Measurements from ENCODE around the gene GPAT3. TPM values are rescaled to one million over a fixed set of nuclear protein-coding genes. Genes with fewer than 3 reads are reported as not detected.

Gene GPAT3
- total RNA-seq, 2 experiments from 2014 or later, result 4.2 to 7.2 TPM

GRCh38 chr4:83629945-83630721 lies 94.2 kb downstream of the GPAT3 start:
- no peak overlapping the region for H3K4me3 Mint-ChIP-seq
- peaks cover 4% of the 10 kb centered on the region for H3K27me3 Mint-ChIP-seq
- no peaks in the 10 kb centered on the region for H3K36me3 Mint-ChIP-seq
- intact Hi-C loops (cut with micrococcal nuclease), result no loop called here
- ChIA-PET CTCF (interaction anchor here (1.7 to 2.1 kb wide), 3 partner anchors 9 to 138 kb away, joined by 4 to 7 read pairs (median 4); no protein-coding TSS in a partner anchor), POLR2A (no interaction called here)
- H3K4me1 Mint-ChIP-seq (ENCODE audit: low read depth), result no peaks in the 10 kb centered on the region
- H3K9me3 Mint-ChIP-seq, result no peaks in the 10 kb centered on the region
- no peak overlapping the region for H3K27ac Mint-ChIP-seq
- no peak for DNase-seq

- Mint-ChIP-seq H3K36me3 (no peaks in the 10 kb centered on the region), H3K9me3 (no peaks in the 10 kb centered on the region), H3K4me1 (ENCODE audit: low read depth) (no peaks in the 10 kb centered on the region), H3K27ac (no peak overlapping the region), H3K4me3 (no peak overlapping the region), H3K27me3 (peaks cover 4% of the 10 kb centered on the region)
- DNase-seq, result no peak
- CTCF ChIA-PET, result interaction anchor here (0.6 to 2.1 kb wide), 3 partner anchors 14 to 158 kb away, joined by 3 to 5 read pairs (median 4); no protein-coding TSS in a partner anchor
- intact Hi-C loops (cut with micrococcal nuclease), result no loop called here
- POLR2A ChIA-PET, result no interaction called here
Observed at GRCh38 chr4:83631066-83631465, 95.2 kb downstream of the GPAT3 start.

- CTCF ChIA-PET, result no interaction called here
- peaks cover 4% of the 10 kb centered on the region for H3K27me3 Mint-ChIP-seq
- H3K4me1 Mint-ChIP-seq (ENCODE audit: low read depth), result no peaks in the 10 kb centered on the region
- no peaks in the 10 kb centered on the region for H3K36me3 Mint-ChIP-seq
- DNase-seq, result no peak
- POLR2A ChIA-PET, result no interaction called here
- no peaks in the 10 kb centered on the region for H3K9me3 Mint-ChIP-seq
- H3K4me3 Mint-ChIP-seq, result no peak overlapping the region
- H3K27ac Mint-ChIP-seq, result no peak overlapping the region
- intact Hi-C loops (cut with micrococcal nuclease), result no loop called here
Observed at GRCh38 chr4:83636930-83637329, 101.0 kb downstream of the GPAT3 start.

- Mint-ChIP-seq H3K9me3 (no peaks in the 10 kb centered on the region), H3K27ac (no peak overlapping the region), H3K4me1 (ENCODE audit: low read depth) (peaks cover 3% of the 10 kb centered on the region), H3K4me3 (no peak overlapping the region), H3K27me3 (peaks cover 1% of the 10 kb centered on the region), H3K36me3 (no peaks in the 10 kb centered on the region)
- intact Hi-C loops (cut with micrococcal nuclease), result loop anchor here (1.0 to 10.0 kb wide), 5 partner anchors 131 to 358 kb away; partner anchors contain the start of gene COQ2
- peak; percentile 48 for DNase-seq
- POLR2A ChIA-PET, result no interaction called here
- CTCF ChIA-PET, result interaction anchor here (0.9 to 7.4 kb wide), 8 partner anchors 11 to 154 kb away, joined by 3 to 124 read pairs (median 5); partner anchors contain the start of gene GPAT3
Observed at GRCh38 chr4:83639849-83640493, 104.1 kb downstream of the GPAT3 start.

- Mint-ChIP-seq H3K36me3 (no peaks in the 10 kb centered on the region), H3K9me3 (no peaks in the 10 kb centered on the region), H3K27me3 (peaks cover 1% of the 10 kb centered on the region), H3K4me1 (ENCODE audit: low read depth) (peaks cover 4% of the 10 kb centered on the region), H3K27ac (no peak overlapping the region), H3K4me3 (no peak overlapping the region)
- no peak for DNase-seq
- ChIA-PET POLR2A (no interaction called here), CTCF (interaction anchor here (0.6 to 7.4 kb wide), 8 partner anchors 14 to 886 kb away, joined by 3 to 124 read pairs (median 4); no protein-coding TSS in a partner anchor)
- intact Hi-C loops (cut with micrococcal nuclease), result loop anchor here (5.0 to 10.0 kb wide), 3 partner anchors 222 to 361 kb away; partner anchors contain the start of gene COQ2
Observed at GRCh38 chr4:83643036-83643435, 107.1 kb downstream of the GPAT3 start.

- POLR2A ChIA-PET, result interaction anchor here (0.6 kb wide), 1 partner anchor 167 kb away, joined by 6 read pairs; no protein-coding TSS in a partner anchor
- CTCF ChIA-PET, result interaction anchor here (0.6 to 7.4 kb wide), 23 partner anchors 9 to 1326 kb away, joined by 3 to 124 read pairs (median 4); partner anchors contain the start of genes ABRAXAS1 and GPAT3
- no peak overlapping the region for H3K27ac Mint-ChIP-seq
- no peaks in the 10 kb centered on the region for H3K36me3 Mint-ChIP-seq
- H3K9me3 Mint-ChIP-seq, result no peaks in the 10 kb centered on the region
- H3K4me1 Mint-ChIP-seq (ENCODE audit: low read depth), result peaks cover 4% of the 10 kb centered on the region
- peaks cover 1% of the 10 kb centered on the region for H3K27me3 Mint-ChIP-seq
- H3K4me3 Mint-ChIP-seq, result no peak overlapping the region
- intact Hi-C loops (cut with micrococcal nuclease), result loop anchor here (1.0 to 10.0 kb wide), 6 partner anchors 136 to 884 kb away; partner anchors contain the start of gene COQ2
- DNase-seq, result peak; percentile 16
Observed at GRCh38 chr4:83644677-83645659, 109.1 kb downstream of the GPAT3 start.

- Mint-ChIP-seq H3K9me3 (no peaks in the 10 kb centered on the region), H3K36me3 (no peaks in the 10 kb centered on the region), H3K27me3 (no peaks in the 10 kb centered on the region), H3K4me3 (no peak overlapping the region), H3K27ac (no peak overlapping the region), H3K4me1 (ENCODE audit: low read depth) (peaks cover 4% of the 10 kb centered on the region)
- ChIA-PET CTCF (interaction anchor here (0.6 to 2.8 kb wide), 6 partner anchors 8 to 1324 kb away, joined by 3 to 21 read pairs (median 4); no protein-coding TSS in a partner anchor), POLR2A (no interaction called here)
- intact Hi-C loops (cut with micrococcal nuclease), result loop anchor here (10.0 kb wide), 1 partner anchor 218 kb away; no protein-coding TSS in a partner anchor
- DNase-seq, result no peak
Observed at GRCh38 chr4:83646538-83647239, 110.8 kb downstream of the GPAT3 start.

- Mint-ChIP-seq H3K27me3 (peaks cover 4% of the 10 kb centered on the region), H3K36me3 (no peaks in the 10 kb centered on the region), H3K27ac (no peak overlapping the region), H3K4me1 (ENCODE audit: low read depth) (no peaks in the 10 kb centered on the region), H3K9me3 (no peaks in the 10 kb centered on the region), H3K4me3 (no peak overlapping the region)
- CTCF ChIA-PET, result interaction anchor here (0.8 to 1.3 kb wide), 2 partner anchors 12 to 877 kb away, joined by 3 to 4 read pairs; no protein-coding TSS in a partner anchor
- no peak for DNase-seq
- POLR2A ChIA-PET, result no interaction called here
- intact Hi-C loops (cut with micrococcal nuclease), result no loop called here
Observed at GRCh38 chr4:83651846-83652245, 115.9 kb downstream of the GPAT3 start.

Other genes with a start within 250 kb of the GPAT3 start
- 10 to 100 TPM; 16.5 TPM for gene HPSE, start 201.3 kb upstream of the GPAT3 start, total RNA-seq
- 10 to 100 TPM in 1 of 2 experiments, 1 to 10 TPM in 1; 9.5 to 13.3 TPM for gene HELQ, start 80.3 kb upstream of the GPAT3 start, total RNA-seq
- gene MRPS18C, start 80.0 kb upstream of the GPAT3 start, total RNA-seq, result 10 to 100 TPM; 63.3 to 72.8 TPM
- 10 to 100 TPM; 17.5 to 18.0 TPM for gene ABRAXAS1, start 51.0 kb upstream of the GPAT3 start, total RNA-seq

Data from activated CD4-positive, alpha-beta memory T cell treated with anti-CD3 and anti-CD28 coated beads for 36 hours (primary cell).